HG02870 (cell line): ENCODE measurements around the gene XKR7.

Source experiments
- ATAC-seq: cut with Tn5 transposase; IDR thresholded peaks from one replicate; pipeline ENCODE4 v1.9.1; 2021; ENCODE audit warnings: mild to moderate bottlenecking, moderate library complexity; ENCODE audit not compliant: unreplicated experiment

The XKR7 gene

DNA sequence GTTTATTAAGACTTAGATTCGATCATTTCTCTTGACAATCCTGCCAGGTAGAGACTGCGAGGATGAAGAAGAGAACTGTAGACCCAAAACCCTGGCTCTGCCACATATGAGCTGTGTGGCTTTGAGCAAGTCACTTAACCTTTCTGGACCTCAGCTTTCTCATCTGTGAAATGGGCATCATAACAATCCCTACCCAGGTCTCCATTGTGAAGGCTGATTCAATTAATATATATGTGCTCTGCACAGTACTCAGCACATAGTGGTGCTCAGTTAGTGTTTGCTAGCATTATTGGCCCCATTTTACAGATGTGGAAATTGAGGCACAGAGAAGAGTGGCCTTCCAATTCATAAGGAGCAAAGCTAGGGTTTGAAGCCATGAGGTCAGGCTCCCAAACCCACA, 7.9 kb downstream of the XKR7 start:
- ATAC-seq: no peak

DNA sequence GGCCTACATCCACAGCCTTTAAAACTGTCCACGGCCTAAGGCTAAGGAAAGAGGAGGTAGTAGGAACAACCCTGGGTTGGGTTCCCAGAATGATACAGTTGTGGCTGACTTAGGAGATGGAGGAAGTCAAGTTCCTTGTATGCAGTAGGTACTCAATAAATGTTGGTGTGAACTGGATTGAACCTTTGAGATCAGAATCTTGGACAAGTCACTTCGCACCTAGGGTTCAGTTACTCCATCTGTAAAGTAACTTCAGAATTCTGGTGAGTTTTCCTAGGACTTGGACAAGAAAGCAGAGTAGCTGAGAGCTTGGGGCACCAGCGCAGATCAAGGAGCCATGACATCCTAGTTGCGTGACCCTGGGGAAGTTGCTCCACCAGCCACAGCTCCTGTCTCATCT, 9.1 kb downstream of the XKR7 start:
- no peak for ATAC-seq

DNA sequence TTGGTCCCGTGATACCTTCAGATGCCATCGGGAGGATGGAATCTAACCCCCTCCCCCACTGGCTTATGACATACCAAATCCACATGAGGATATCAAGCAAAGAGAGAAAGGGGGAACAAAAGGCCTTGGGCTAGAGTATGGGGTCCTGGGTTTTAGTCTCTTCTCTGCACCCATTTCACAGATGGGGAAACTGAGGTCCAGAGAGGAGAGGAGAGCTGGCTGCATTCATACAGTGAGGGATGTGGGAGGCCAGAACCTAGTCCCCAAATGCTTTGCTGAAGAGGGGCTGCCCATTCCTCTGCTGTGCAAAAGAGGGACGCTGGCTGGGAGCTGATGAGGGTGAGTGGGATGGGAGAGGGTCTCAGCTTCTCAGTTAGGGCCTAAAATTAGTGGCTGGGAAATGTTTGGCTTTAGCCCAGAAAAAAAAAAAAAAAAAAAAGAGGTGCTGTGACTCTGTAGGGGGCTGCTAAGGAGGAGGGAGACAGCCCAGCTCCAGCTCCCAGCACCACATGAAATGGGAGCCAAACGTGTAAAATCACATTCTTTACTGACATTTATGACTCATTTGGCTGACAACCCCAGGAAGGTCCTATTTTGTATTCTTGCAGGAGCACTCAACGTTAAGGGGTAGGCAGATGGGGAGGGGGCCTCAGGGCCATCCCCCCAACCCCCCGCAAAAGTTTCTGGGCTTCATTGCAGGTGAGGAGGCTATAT, 11.9 kb downstream of the XKR7 start:
- ATAC-seq: no peak

DNA sequence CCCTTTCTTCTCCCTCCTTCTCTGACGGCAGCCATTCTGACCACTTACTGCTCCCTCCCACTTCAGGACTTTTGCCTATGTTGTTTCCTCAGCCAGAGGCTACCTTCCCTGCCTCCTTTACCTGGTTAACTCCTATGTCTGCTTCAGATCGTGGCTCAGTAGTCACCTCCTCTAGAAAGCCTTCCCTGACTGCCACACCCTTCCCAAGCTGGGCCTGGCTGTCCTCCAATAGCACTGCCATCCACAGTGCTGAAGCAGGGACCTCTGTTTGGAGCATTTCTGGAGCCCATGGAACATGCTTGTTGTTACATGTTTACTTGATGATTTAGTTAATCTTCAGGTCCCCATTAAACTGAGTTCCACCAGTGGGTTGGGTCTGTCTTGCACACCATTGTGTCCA, 13.8 kb downstream of the XKR7 start:
- ATAC-seq: no peak

DNA sequence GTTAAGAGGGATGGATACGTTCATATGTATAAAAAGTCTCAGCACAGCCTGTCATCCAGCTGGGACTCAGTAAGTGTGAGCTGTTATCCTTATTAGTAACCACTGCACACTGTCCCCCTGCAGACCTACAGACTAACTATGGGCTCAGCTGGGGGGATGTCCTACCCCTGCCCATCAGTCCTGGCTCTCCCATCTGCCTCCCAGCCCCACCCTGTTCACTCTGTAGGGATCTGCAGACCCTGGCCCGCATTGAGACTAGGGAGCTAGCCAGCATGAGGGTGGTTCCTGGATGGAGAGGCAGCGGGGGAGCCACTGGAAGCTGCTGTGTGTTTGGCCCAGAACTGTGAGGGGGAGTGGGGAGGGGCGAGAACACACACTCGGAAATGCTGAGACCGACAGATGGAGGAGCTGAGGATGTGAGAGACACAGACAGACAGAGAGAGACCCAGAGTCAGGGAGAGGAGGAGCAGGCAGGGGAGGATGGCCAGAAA, 17.1 kb downstream of the XKR7 start:
- no peak for ATAC-seq

DNA sequence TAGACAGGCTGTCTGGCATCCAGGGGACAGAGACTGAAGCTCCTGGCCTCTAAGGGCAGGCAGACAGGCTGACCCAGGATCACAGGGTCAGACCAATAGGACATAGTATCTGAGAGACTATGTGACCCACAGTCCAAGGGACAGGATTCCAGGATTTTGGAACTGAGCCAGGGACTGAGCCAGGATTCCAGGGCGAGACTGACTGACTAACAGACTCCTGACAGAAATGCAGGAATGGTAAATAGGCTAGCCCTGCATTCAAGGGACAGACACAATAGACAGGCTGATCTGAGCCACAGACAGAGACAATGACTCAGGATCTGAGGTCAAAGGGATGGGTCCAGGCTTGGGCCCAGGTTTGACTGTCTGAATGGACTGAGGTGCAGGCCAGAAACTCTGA, 19.8 kb downstream of the XKR7 start:
- ATAC-seq: no peak

DNA sequence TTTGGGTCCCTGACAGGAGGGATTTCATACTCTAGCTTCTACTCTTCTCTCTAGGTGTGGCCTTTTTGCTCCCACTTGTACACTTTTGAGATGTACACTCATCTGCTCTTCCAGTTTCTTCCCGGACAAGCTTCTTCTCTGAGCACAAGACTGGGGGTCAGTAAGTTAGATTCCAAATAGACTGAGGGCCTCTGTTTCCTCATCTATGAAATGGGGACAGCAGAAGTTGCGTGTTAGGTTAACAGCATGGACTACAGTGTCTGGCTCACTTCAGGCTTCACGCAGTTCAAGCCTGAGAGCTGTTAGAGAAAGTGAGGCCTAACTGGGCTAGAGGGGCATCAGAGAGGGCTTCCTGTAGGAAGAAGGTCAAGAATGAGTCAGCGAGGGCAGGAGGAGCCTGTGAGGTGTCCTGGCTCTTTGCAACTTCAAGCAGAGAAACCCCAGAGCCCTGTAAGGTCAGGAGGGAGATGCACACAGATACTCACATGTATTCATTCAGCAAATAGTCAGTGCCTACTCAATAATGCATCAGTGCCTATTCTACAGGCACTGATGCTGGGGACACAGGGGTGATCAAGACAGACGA, 20.6 kb downstream of the XKR7 start:
- no peak for ATAC-seq

DNA sequence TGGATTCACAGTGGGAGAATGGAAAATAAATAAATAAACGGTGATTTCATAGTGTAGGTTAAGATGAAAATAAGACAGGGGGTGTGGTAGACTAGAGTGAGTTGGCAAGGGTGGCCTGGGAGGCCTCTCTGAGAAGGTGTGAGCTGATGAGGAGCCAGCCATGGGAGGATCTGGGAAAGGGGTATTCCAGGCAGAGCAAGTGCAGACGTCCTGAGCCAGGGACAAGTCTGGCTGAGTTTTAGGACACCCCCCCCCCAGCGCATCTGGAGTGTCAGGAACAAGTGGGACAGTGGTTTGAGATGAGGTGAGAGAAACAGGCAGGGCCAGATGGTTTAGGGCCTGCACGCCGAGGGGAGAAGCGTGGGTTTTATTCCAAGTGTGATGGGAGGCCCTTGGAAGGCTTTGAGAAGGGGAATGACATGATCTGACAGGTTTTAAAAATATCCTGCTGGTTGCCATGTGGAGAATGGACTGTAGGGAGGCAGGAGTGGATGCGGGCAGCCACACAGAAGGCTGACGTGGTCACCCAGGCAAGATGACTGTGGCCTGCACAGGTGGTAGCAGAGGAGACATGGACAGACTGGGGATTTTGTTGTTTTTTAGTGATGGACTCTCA, 21.2 kb downstream of the XKR7 start:
- no peak for ATAC-seq

DNA sequence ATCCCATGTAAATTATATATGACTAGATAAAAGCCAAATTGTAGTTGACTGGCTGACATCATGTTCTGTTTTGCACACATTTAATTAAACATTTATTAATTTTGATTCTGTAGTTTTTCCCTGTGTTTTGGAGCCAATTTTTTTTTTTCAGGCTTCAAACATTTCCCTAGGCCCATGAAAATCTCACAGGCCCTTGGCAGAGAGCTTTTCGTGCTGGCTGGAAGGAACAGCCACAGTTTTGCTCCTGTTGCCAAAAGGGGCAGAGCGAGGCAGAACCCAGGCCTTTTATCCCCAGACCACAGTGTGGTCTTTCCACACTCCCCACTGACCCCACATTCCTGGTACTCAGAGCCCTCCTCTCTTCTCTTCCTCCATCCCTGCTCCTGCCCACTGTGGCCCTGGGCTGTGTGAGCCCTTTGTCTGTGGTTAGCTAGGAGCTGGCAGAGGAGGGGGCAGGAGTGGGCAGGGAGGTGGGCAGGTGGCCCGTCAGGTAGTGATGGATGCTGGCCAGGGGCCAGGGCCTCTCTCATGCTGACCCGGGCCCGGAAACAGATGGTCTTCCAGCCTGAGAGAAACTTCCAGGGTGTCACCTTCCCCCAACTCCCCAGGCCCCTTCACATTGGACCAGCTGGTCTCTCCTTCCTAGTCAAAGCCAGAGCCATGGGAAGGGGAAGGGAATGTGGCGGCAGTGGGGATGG, 22.8 kb downstream of the XKR7 start:
- no peak for ATAC-seq

DNA sequence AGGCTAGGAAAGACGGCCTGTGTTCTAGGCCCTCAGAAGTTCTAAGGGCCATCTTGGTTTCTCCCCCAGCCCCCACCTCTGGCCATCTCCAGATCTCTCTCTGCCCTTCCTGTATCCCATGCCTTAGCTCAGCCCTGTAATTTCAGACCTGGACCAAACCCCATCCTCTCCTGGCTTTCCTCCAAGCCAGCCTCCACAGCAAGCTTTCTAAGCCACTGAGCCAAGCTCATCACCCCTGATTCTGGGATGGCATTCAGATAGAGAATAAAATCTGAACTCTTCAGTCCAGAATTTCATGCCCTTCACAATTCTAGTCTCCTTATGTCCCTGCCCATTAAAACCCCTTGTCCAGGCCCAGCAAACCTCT, 23.4 kb downstream of the XKR7 start:
- ATAC-seq: no peak

DNA sequence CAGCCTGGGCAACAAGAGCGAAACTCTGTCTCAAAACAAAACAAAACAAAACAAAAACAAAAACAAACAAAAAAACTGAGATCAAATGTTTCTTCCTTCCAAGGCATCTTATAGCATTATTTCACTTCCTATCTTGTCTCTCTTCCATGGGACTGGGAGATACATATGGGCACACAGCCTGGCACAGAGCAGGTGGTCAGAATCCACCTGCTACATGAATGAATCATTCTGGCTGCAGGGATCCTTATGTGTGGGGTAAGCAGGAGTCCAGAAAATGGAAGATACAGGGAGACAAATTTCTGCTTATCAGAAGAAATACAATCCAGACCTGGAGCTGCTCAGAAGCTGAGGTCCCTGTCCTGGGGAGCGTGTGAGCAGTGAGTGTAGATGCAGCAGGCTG, 24.1 kb downstream of the XKR7 start:
- ATAC-seq: no peak

DNA sequence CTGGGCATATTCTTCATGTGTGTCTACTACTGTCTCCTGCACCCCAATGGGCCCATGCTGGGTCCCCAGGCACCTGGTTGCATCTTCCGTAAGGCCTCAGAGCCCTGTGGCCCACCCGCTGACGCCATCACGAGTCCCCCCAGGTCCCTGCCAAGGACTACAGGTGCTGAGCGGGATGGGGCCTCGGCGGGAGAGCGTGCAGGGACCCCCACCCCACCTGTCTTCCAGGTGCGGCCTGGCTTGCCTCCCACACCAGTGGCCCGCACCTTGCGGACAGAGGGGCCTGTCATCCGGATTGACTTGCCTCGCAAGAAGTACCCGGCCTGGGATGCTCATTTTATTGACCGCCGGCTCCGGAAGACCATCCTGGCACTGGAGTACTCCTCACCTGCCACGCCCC, 29.0 kb downstream of the XKR7 start:
- ATAC-seq: no peak

DNA sequence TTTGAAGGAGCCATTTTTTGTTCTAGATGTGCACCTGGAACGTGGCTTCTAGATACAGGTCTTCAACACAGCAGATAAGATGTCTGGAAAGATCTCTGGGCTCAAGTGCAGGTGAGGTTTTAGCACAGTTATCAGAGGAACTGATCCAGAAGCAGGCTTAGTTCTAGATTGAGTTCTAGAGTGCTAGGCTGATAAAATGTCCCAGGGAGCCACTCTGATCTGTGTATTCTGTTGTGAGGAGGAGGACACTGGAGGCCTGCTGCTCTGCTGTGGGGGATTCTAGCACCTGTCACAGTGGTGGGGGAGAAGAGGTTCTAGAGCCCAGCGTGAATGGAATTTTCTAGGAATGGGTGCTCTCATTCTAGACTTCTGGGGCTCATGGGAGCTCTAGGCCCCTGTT, 30.3 kb downstream of the XKR7 start:
- no peak for ATAC-seq

DNA sequence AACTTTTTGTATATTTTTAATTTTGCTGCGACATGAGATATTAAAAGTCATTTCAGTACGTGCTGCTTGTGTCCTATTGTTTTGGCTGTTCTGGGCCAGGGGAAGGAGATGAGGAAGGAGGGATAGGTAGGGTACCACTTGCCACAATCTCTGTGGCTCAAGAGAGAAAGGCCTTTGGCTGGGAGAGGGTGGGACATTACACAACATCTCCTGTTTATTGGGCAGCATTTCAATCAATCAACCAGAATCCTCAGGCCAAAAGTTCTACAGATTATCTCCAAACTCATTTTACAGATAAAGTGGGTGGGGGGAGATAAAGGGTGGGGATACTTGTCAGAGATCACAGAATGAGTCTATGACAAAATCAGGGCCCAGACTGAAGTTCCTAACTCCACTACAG, 35.4 kb downstream of the XKR7 start:
- no peak for ATAC-seq

DNA sequence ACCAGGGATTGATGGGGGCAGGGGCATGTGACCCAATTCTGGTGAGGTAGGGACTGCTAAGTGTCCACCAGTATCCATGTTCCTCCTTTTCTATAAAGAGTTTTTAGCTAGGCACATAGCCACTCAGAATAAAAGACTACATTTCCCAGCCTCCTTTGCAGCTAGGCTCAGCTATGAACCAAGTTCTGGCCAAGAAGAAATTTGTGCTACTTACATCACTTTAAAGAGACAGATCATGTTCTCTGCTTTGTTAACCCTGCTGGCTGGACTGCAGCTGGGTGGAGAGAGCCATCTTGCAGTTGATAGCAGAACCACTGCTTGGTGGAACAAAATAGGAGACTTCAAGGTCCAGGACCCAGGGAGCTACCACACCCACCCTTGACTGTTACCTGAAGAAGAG, 37.0 kb downstream of the XKR7 start:
- no peak for ATAC-seq

DNA sequence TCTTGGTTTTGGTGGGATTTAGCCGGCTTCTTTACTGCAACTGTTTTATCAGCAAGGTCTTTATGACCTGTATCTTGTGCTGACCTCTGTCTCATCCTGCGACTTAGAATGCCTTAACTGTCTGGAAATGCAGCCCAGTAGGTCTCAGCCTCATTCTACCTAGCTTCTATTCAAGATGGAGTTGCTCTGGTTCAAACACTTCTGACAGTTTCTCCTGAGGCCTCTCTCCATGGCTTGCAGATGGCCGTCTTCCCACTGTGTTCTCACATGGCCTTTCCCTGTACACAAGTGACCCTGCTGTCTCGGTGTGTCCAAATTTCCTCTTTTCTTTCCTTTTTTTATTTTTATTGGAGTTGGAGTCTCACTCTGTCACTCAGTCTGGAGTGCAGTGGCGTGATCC, 38.1 kb downstream of the XKR7 start:
- no peak for ATAC-seq

DNA sequence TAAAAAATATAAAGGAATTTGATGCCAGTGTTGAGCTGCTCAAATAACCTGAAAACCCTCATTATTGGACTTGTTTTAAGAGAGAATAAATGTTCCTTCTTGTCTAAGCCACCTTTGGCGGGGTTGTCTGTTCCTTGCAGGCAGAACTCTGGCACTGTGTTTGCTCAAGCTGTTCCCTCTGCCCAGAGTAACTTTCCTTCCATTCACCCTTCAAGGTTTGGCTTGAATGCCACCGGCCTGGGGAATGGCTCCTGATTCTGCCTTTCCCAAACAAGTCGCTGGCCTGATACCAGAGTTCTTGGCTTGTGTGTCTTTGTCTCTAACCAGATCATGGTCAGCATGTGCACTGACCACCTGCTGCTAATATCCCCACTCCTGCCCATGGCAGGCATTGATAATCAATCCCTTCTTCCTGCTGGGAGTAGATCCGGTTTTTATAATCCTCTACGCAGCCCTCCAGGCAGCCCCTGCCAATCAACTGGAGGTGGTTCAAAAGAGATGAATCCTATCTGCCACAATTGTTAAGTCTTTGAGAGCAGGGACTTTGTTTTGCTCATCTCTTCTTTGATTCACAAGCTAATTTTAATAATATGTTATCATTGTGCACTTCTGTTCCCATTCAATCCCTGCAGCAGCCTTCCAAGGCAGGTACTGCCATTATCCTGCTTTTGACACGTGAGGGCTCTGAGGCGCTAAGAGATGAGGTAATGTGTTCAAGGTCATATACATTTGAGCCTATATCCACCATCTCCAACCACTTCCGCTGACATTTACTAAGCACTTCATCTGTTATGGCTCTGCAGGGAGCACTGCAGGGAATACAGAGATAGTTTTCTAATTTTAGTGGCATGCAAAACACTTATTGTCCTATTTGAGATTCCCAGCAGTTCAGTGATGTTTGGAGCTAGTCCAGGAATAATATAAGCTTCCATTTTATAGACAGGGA, 39.2 kb downstream of the XKR7 start:
- no peak for ATAC-seq

DNA sequence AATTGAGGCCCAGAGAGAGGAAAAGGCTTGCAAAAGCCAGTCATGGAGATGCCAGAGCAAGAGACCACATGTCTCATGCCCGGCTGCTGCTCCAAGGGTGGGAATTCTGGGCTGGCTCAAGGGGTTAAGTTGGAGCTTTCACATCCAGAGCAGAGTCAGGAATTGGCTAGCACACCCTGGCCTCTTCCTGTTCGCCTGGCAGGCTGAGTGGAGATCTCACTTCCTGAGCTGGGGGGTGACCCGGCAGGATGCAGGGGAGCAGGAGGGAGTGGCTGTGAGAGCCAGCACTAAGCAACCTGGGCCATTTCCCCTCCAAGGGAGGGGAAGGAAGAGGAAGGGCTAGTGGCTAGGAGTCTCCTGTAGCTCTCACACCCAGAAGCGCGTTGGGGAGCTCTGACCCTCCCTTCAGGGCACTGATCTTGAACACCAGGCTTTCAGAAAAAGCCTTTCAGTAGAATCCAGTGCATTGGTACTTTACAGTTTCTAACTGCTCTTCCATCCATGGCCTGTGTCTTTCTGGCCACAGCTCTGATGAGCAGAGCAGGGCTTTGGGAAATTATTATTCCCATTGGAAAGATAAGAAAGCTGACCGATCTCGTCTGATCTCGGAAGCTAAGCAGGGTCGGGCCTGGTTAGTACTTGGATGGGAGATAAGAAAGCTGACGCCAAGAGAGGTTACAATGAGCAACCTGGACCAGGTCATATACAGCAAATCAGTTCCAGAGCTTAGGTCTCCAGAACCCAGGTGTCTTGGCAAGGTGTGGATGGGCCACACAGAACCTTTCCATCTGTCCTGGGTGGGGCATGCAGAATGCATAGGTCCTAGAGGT, 40.1 kb downstream of the XKR7 start:
- ATAC-seq: no peak

DNA sequence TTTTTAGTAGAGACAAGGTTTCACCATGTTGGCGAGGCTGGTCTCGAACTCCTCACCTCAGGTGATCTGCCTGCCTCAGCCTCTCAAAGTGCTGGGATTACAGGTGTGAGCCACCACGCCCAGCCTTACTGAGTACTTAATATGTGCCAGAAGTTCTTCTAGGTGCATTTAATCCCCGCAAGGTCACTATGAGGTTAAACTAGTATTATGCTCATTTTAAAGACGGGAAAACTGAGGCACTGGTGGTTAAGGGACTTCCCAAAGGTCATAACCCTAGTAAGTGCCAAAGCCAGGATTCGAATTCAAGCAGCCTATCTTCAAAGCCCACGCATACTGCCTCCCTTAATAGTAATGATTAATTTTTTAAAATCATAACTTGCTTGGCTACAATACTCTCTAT, 41.6 kb downstream of the XKR7 start:
- no peak for ATAC-seq

DNA sequence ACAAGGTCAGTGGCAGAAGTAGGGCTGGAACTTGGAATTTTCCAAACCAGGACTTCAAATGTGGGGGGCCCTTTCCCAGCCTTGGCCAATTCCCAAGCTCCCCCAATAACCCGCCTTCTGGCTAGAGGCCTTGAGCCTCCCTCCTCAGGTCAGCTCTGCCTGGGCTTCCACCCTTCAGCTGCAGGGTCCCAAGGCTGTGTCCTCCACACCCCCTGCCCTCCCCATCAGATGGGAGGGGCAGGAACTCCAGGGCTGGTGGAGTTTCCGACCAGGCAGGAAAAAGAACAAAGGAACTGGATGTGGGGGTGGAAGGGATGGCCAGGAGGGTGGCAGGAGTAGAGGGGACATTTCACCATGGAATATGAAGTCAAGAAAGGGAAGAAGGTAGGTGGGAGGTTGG, 42.1 kb downstream of the XKR7 start, which contains the start of gene CCM2L:
CCM2L (plus strand) TSS at position 338 of the 400 bp plus-strand sequence; CDS start at position 355, 17 bp downstream.
- no peak for ATAC-seq
